Hematopoietic multipotent progenitor cell treated with erythropoietin and hydrocortisone succinate and interleukin-3 and kit ligand, for 4 days (in vitro differentiated cells): ENCODE measurements around the gene LITAFD.
"Not testable (repeated sequence)": the region's sequence is repeated elsewhere in the genome, so short reads cannot be mapped to it uniquely, and the experiment has no call there.

Source experiments
- DNase-seq: peaks from one replicate; pipeline ENCODE4 v3.0.0-alpha.2; 2015

The LITAFD gene

GRCh38 chr16:8858994-8859912, 22.9 kb upstream of the LITAFD start:
- DNase-seq: no peak

GRCh38 chr16:8859913-8860881, 22.0 kb upstream of the LITAFD start:
- no peak for DNase-seq

GRCh38 chr16:8861563-8862308, 20.4 kb upstream of the LITAFD start:
- DNase-seq: no peak

GRCh38 chr16:8862309-8863130, 19.6 kb upstream of the LITAFD start:
- DNase-seq: no peak

GRCh38 chr16:8863594-8864424, 18.3 kb upstream of the LITAFD start:
- DNase-seq: peak; percentile 58

GRCh38 chr16:8864480-8865110, 17.6 kb upstream of the LITAFD start:
- DNase-seq: no peak

- DNase-seq: no peak
These were observed 16.8 kb upstream of the LITAFD start for GRCh38 chr16:8865145-8865882.

- no peak for DNase-seq
These were observed 15.8 kb upstream of the LITAFD start for GRCh38 chr16:8866118-8866883.

- no peak for DNase-seq
These were observed 15.3 kb upstream of the LITAFD start for GRCh38 chr16:8866884-8867215.

GRCh38 chr16:8867216-8867931, 14.8 kb upstream of the LITAFD start:
- peak; percentile 59 for DNase-seq

GRCh38 chr16:8867932-8868415, 14.2 kb upstream of the LITAFD start:
- no peak for DNase-seq

- peak; percentile 97 for DNase-seq
These were observed 13.5 kb upstream of the LITAFD start, which contains the start of gene CARHSP1 for GRCh38 chr16:8868416-8869211. CARHSP1 (minus strand) TSS chr16:8869006; CDS start chr16:8859328, 9,678 bp downstream.

- DNase-seq: peak; percentile 62
These were observed 12.8 kb upstream of the LITAFD start for GRCh38 chr16:8869212-8869987.

GRCh38 chr16:8869988-8870241, 12.2 kb upstream of the LITAFD start:
- not testable (repeated sequence) for DNase-seq

GRCh38 chr16:8872071-8872470, 10.1 kb upstream of the LITAFD start:
- DNase-seq: no peak
